ENCODE results near the gene DPP9.
"Not testable (repeated sequence)": the region's sequence is repeated elsewhere in the genome, so short reads cannot be mapped to it uniquely, and the experiment has no call there.

Gene DPP9

GRCh38 chr19:4740092-4740491 lies 16.4 kb upstream of the DPP9 start:
- no peak for DNase-seq (ENCODE audit: low spot score)

- DNase-seq (ENCODE audit: low spot score): no peak
These were observed 15.1 kb upstream of the DPP9 start for GRCh38 chr19:4738734-4739133.

- DNase-seq (ENCODE audit: low spot score): no peak
These were observed 14.4 kb upstream of the DPP9 start for GRCh38 chr19:4737955-4738600.

GRCh38 chr19:4733755-4734345 lies 10.2 kb upstream of the DPP9 start:
- no peak for DNase-seq (ENCODE audit: low spot score)

GRCh38 chr19:4732680-4733114 lies 9.1 kb upstream of the DPP9 start:
- peak; percentile 85 for DNase-seq (ENCODE audit: low spot score)

- peak; percentile 25 for DNase-seq (ENCODE audit: low spot score)
These were observed 7.1 kb upstream of the DPP9 start for GRCh38 chr19:4730740-4731171.

- no peak for DNase-seq (ENCODE audit: low spot score)
These were observed 5.2 kb upstream of the DPP9 start for GRCh38 chr19:4728871-4729270.

GRCh38 chr19:4722671-4723594 lies 709 bp downstream of the DPP9 start:
- DNase-seq (ENCODE audit: low spot score): no peak

GRCh38 chr19:4721196-4721595 lies 2.4 kb downstream of the DPP9 start:
- DNase-seq (ENCODE audit: low spot score): no peak

GRCh38 chr19:4720037-4720700 lies 3.5 kb downstream of the DPP9 start:
- DNase-seq (ENCODE audit: low spot score): no peak

- no peak for DNase-seq (ENCODE audit: low spot score)
These were observed 4.2 kb downstream of the DPP9 start for GRCh38 chr19:4719499-4719866.

GRCh38 chr19:4717966-4718701 lies 5.5 kb downstream of the DPP9 start:
- no peak for DNase-seq (ENCODE audit: low spot score)

- no peak for DNase-seq (ENCODE audit: low spot score)
These were observed 6.3 kb downstream of the DPP9 start for GRCh38 chr19:4717191-4717965.

GRCh38 chr19:4715529-4716221 lies 8.0 kb downstream of the DPP9 start:
- DNase-seq (ENCODE audit: low spot score): no peak

- not testable (repeated sequence) for DNase-seq (ENCODE audit: low spot score)
These were observed 8.5 kb downstream of the DPP9 start for GRCh38 chr19:4715178-4715528.

GRCh38 chr19:4714016-4714415 lies 9.6 kb downstream of the DPP9 start:
- DNase-seq (ENCODE audit: low spot score): no peak

GRCh38 chr19:4713384-4713951 lies 10.2 kb downstream of the DPP9 start:
- peak; percentile 81 for DNase-seq (ENCODE audit: low spot score)

- DNase-seq (ENCODE audit: low spot score): peak; percentile 37
These were observed 10.9 kb downstream of the DPP9 start for GRCh38 chr19:4712771-4713170.

- no peak for DNase-seq (ENCODE audit: low spot score)
These were observed 12.4 kb downstream of the DPP9 start for GRCh38 chr19:4711211-4711610.

- no peak for DNase-seq (ENCODE audit: low spot score)
These were observed 13.4 kb downstream of the DPP9 start for GRCh38 chr19:4710281-4710600.
